VCaP (cell line): ENCODE measurements around the gene IRS4.

Experiments used
- H3K27ac ChIP-seq: fragments of 450-650 bp; 2 replicates; pipeline ENCODE4 v1.5.1; 2017
- CTCF ChIP-seq: fragments of 450-650 bp; conservative IDR thresholded peaks from 2 replicates; pipeline ENCODE4 v1.5.1; 2017; ENCODE audit warnings: mild to moderate bottlenecking, moderate library complexity

Gene IRS4

GRCh38 chrX:108704839-108705238, 31.5 kb downstream of the IRS4 start:
- no peak for TF ChIP-seq CTCF
- no peak overlapping the region for H3K27ac ChIP-seq

GRCh38 chrX:108702530-108702929, 33.8 kb downstream of the IRS4 start:
- TF ChIP-seq CTCF: no peak

GRCh38 chrX:108701633-108702032, 34.7 kb downstream of the IRS4 start:
- H3K27ac ChIP-seq: no peak overlapping the region

More at GRCh38 chrX:108702530-108702929, 33.8 kb downstream of the IRS4 start:
- no peak overlapping the region for H3K27ac ChIP-seq

GRCh38 chrX:108699368-108699767, 37.0 kb downstream of the IRS4 start:
- no peak overlapping the region for H3K27ac ChIP-seq

More at GRCh38 chrX:108701633-108702032, 34.7 kb downstream of the IRS4 start:
- TF ChIP-seq CTCF: no peak

GRCh38 chrX:108696690-108697089, 39.7 kb downstream of the IRS4 start:
- no peak overlapping the region for H3K27ac ChIP-seq
- no peak for TF ChIP-seq CTCF

More at GRCh38 chrX:108699368-108699767, 37.0 kb downstream of the IRS4 start:
- TF ChIP-seq CTCF: peak; percentile 42
